ENCODE results near the gene BTN1A1. TPM values are rescaled to one million over a fixed set of nuclear protein-coding genes. Genes with fewer than 3 reads are reported as not detected.
"Not testable (repeated sequence)": the region's sequence is repeated elsewhere in the genome, so short reads cannot be mapped to it uniquely, and the experiment has no call there.

The BTN1A1 gene
- total and polyA plus RNA-seq, 12 donors = not detected

GRCh38 chr6:26545627-26546026 lies 45.5 kb downstream of the BTN1A1 start:
- no peak for TF ChIP-seq CTCF (IDR thresholded peaks at IDR 0.05)
- no peak overlapping the region for H3K4me3 ChIP-seq
- H3K27ac ChIP-seq = no peak overlapping the region
- H3K27me3 ChIP-seq = no peaks in the 10 kb centered on the region
- peaks cover 0 to 55% (median 5%) of the 10 kb centered on the region in 9 donors for H3K36me3 ChIP-seq
- DNase-seq = no peak
- peaks cover 0 to 15% (median 0%) of the 10 kb centered on the region in 9 donors for H3K4me1 ChIP-seq
- H3K9me3 ChIP-seq = no peaks in the 10 kb centered on the region
- WGBS, 2 donors = 85 to 88% methylated on average over 6 of the region's 6 CpGs
- ATAC-seq = no peak
- intact Hi-C loops (cut with DNase I) = no loop called here

GRCh38 chr6:26547363-26547762 lies 47.3 kb downstream of the BTN1A1 start:
- ATAC-seq; H3K4me3 ChIP-seq; intact Hi-C loops (cut with DNase I); H3K27me3 ChIP-seq; DNase-seq; H3K27ac ChIP-seq; H3K9me3 ChIP-seq: not testable (repeated sequence)
- peaks cover 0 to 44% (median 5%) of the 10 kb centered on the region in 9 donors for H3K36me3 ChIP-seq
- WGBS, 2 donors = 96% methylated on average over 18 of the region's 18 CpGs
- peaks cover 0 to 18% (median 0%) of the 10 kb centered on the region in 9 donors for H3K4me1 ChIP-seq

- Histone ChIP-seq H3K9me3 (no peaks in the 10 kb centered on the region), H3K4me1 (peaks cover 0 to 47% (median 9%) of the 10 kb centered on the region in 9 donors), H3K36me3 (peaks cover 0 to 17% (median 5%) of the 10 kb centered on the region in 9 donors), H3K27ac (peak overlapping the region in 2 of 10 donors; percentile 20 to 65), H3K27me3 (no peaks in the 10 kb centered on the region), H3K4me3 (peak overlapping the region; percentile 16 to 66 (median 58))
- ATAC-seq = peak; percentile 45 to 79 (median 62)
- intact Hi-C loops (cut with DNase I) = loop anchor here in 2 of 10 donors (1.0 to 10.0 kb wide), 2 partner anchors 12 to 924 kb away; partner anchors contain the start of genes HMGN4 (in 1 of the 2) and ZNF184 (in 1 of the 2)
- 6 to 8% methylated on average over 42 of the region's 42 CpGs for WGBS, 2 donors
- peak in 2 of 9 donors; percentile 13 to 23 for TF ChIP-seq CTCF (IDR thresholded peaks at IDR 0.05)
- peak; percentile 46 to 73 for DNase-seq
Observed at GRCh38 chr6:26550250-26550993, 50.3 kb downstream of the BTN1A1 start.

- Histone ChIP-seq H3K36me3 (peaks cover 0 to 2% (median 0%) of the 10 kb centered on the region in 9 donors), H3K27me3 (no peaks in the 10 kb centered on the region), H3K27ac (no peak overlapping the region), H3K4me3 (no peak overlapping the region), H3K4me1 (peaks cover 0 to 47% (median 15%) of the 10 kb centered on the region in 9 donors), H3K9me3 (no peaks in the 10 kb centered on the region)
- WGBS, 2 donors = 90% methylated on average over 10 of the region's 10 CpGs
- TF ChIP-seq CTCF (IDR thresholded peaks at IDR 0.05) = no peak
- DNase-seq = no peak
- intact Hi-C loops (cut with DNase I) = loop anchor here in 3 of 10 donors (2.0 to 10.0 kb wide), 2 partner anchors 13 to 923 kb away; partner anchors contain the start of genes HMGN4 (in 2 of the 3) and ZNF184 (in 1 of the 3)
- ATAC-seq = no peak
Observed at GRCh38 chr6:26552205-26552604, 52.1 kb downstream of the BTN1A1 start.
